HG03060 (cell line): ENCODE measurements around the gene PGK2.

Source experiments
- ATAC-seq: cut with Tn5 transposase; IDR thresholded peaks from one replicate; pipeline ENCODE4 v1.9.1; 2021; ENCODE audit warnings: low read depth, moderate number of reproducible peaks; ENCODE audit not compliant: unreplicated experiment

The PGK2 gene

GRCh38 chr6:49739423-49739822 is 47.7 kb downstream of the PGK2 start:
- no peak for ATAC-seq

GRCh38 chr6:49736017-49736508 is 51.0 kb downstream of the PGK2 start:
- ATAC-seq: no peak
